ENCODE data around the gene SAMD13. TPM values are rescaled to one million over a fixed set of nuclear protein-coding genes. Genes with fewer than 3 reads are reported as not detected.
A peak's percentile ranks its signal among the peaks of the same experiment; 100 is the strongest.

Gene SAMD13
- total RNA-seq, 6 donors from 2014 or later: 0.71 to 1.9 (median 0.90) TPM; not detected in 2

DNA sequence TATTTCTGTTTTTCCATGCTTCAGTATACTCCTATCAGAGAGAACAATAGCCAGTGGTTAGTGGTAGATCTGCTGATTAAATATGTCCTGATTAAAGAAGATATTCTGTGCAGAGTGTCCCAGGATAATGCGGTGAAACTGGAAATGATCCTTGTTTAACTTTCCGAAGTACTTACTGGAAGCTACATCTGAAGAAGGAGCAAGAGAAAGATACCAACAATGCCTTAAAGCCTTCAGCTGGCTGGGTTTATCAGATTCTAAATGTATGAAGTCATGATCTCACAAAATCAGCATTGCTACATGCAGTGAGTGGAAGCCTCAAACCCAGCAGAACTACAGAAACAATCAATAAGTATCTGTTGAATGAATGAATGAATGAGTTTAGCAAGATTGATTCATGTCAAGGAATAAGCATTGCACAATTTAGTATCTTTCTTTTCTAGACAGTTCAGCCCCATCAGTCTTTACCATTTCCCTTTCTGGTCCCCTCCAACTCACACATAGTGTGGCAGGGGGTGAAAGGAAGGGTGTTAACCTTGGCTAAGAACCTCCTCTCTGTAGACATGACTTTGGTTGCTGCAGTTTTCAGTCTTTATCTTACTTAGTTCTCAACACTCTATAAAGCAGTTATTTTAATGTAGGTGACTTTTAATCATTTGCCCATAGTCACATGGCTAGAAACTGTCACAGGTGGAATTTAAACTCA lies 72.1 kb downstream of the SAMD13 start:
- no peak for ATAC-seq (ENCODE audit: low FRiP score in 2 of 2)
- Histone ChIP-seq H3K4me1 (peaks cover 0 to 6% (median 0%) of the 10 kb centered on the region in 4 donors), H3K9me3 (no peaks in the 10 kb centered on the region), H3K4me3 (no peak overlapping the region), H3K27me3 (no peaks in the 10 kb centered on the region), H3K36me3 (no peaks in the 10 kb centered on the region), H3K27ac (no peak overlapping the region)
- WGBS, 2 donors: 48 to 50% methylated on average over 2 of the region's 2 CpGs
- TF ChIP-seq, protein P1, sequence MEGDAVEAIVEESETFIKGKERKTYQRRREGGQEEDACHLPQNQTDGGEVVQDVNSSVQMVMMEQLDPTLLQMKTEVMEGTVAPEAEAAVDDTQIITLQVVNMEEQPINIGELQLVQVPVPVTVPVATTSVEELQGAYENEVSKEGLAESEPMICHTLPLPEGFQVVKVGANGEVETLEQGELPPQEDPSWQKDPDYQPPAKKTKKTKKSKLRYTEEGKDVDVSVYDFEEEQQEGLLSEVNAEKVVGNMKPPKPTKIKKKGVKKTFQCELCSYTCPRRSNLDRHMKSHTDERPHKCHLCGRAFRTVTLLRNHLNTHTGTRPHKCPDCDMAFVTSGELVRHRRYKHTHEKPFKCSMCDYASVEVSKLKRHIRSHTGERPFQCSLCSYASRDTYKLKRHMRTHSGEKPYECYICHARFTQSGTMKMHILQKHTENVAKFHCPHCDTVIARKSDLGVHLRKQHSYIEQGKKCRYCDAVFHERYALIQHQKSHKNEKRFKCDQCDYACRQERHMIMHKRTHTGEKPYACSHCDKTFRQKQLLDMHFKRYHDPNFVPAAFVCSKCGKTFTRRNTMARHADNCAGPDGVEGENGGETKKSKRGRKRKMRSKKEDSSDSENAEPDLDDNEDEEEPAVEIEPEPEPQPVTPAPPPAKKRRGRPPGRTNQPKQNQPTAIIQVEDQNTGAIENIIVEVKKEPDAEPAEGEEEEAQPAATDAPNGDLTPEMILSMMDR (IDR thresholded peaks at IDR 0.05): no peak
- TF ChIP-seq POLR2AphosphoS5 (IDR thresholded peaks at IDR 0.05) (no peak), POLR2A (IDR thresholded peaks at IDR 0.05) (no peak), EP300 (IDR thresholded peaks at IDR 0.05) (no peak)
- no peak for DNase-seq

DNA sequence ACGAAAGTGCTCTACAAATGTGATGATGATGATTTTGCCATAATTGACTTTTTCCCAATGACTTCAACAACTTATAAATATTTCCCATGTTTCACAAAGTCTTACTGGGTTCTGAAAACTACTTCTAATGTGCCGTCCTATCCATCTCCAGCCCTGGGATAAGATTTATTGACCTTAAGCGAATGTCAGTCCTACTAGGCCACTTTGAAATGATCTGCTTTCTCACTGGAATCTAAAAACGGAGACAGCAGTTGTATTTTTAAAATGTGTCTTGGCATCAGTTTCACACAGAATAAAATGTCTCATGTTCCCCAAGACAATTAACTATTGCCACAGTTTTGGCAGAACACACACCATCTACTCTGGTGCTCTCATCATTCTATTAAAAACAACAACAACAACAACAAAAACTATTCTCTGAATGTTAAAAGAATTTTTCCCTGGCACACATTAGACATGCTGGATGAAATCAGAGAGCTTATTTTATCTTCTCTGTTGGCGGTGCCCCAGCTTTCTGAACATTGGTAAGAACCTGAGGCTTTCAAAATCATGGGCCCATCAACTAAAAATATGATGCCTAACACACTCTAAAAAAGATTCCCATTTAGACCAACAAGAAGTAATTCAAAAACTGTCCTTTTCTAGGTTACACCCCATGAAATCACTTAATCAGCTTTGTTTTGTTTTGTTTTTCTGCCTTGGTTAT lies 73.6 kb downstream of the SAMD13 start:
- no peaks in the 10 kb centered on the region for H3K27me3 ChIP-seq
- TF ChIP-seq, protein P1 (IDR thresholded peaks at IDR 0.05): no peak
- TF ChIP-seq EP300 (IDR thresholded peaks at IDR 0.05) (no peak), POLR2A (IDR thresholded peaks at IDR 0.05) (no peak), POLR2AphosphoS5 (IDR thresholded peaks at IDR 0.05) (no peak)
- H3K4me3 ChIP-seq: no peak overlapping the region
- 74 to 78% methylated on average over 5 of the region's 5 CpGs for WGBS, 2 donors
- no peak for DNase-seq
- ATAC-seq (ENCODE audit: low FRiP score in 2 of 2): peak in 1 of 2 donors; percentile 54
- H3K36me3 ChIP-seq: no peaks in the 10 kb centered on the region
- no peak overlapping the region for H3K27ac ChIP-seq
- no peaks in the 10 kb centered on the region for H3K9me3 ChIP-seq
- H3K4me1 ChIP-seq: peaks cover 0 to 6% (median 0%) of the 10 kb centered on the region in 4 donors

DNA sequence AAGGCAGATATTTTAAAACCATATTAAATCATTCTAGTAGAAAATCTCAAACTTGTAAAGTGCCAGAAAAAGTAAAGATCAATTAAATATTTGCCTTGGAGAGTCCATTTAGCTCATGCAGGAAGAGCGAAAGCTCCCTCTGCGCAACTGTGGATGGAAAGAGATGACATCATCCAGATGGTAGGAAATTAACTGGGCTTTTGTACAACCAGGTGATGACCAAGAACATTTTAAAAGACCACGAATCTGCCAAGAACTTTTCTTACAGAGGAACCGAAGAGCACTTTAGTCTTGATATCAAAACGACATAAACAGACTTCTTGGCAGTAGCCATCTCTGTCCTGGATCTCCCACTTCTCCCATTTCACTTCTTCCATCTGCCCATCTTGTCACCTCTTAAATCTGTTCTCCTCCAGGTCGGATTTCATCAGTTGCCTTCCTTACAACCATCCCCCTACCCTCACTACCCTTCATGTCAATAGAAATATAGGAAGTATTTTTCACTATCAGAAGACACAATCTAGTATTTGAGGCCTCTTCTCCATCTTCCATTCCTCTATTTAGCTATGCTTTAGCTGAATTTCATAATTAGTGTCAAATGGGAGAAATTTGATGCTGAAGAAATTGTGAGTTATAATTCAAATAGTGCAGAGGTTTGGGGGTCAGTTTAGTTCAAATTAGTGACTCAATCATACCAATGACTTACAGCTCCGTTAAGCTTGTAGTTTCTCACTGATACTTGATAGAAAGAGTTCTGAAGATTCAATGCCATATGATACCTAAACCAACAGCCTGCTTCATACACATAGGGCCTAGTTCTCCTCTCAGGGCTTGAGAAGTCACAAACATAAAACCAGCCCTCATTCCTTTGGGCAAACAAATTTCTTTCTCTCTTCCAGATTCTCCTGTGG lies 74.7 kb downstream of the SAMD13 start:
- WGBS, 2 donors: 79 to 88% methylated on average over 7 of the region's 7 CpGs
- H3K4me1 ChIP-seq: peaks cover 0 to 3% (median 0%) of the 10 kb centered on the region in 4 donors
- H3K27me3 ChIP-seq: no peaks in the 10 kb centered on the region
- H3K4me3 ChIP-seq: no peak overlapping the region
- no peaks in the 10 kb centered on the region for H3K9me3 ChIP-seq
- H3K27ac ChIP-seq: no peak overlapping the region
- no peaks in the 10 kb centered on the region for H3K36me3 ChIP-seq
- ATAC-seq (ENCODE audit: low FRiP score in 2 of 2): peak in 1 of 2 donors; percentile 30
- no peak for DNase-seq
- no peak for TF ChIP-seq EP300 (IDR thresholded peaks at IDR 0.05)
- TF ChIP-seq, protein P1 (IDR thresholded peaks at IDR 0.05): no peak
- TF ChIP-seq POLR2AphosphoS5 (IDR thresholded peaks at IDR 0.05): no peak
- TF ChIP-seq POLR2A (IDR thresholded peaks at IDR 0.05): no peak

DNA sequence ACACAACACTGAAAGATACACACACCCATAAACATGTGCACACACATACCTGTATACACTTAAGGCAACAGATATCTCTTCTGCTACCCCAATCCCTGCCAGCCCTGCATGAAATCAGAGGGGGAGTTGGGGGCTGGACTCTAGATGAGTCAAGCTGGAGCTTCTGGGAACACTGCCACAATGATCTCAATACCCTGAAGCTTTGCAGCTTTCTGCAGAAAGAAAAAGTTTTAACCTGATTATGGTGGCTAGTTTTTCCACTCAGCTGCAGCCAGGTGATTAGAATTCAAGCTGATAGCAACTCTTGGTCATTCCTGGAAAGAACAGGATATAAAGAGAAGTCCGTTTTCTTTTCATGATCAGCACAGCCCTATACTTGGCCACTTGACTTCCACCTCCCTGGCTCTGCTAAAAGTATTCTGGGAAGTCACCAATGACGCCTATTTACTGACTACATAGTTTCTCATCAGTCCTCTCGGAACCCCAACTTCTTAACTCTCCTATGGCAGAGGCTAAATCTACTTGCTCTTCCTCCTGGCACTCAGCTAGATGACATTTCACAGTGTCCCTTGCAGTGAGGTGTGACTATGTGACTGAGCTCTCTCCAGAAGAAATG lies 76.1 kb downstream of the SAMD13 start:
- TF ChIP-seq, protein P1 (IDR thresholded peaks at IDR 0.05): no peak
- no peak for TF ChIP-seq POLR2A (IDR thresholded peaks at IDR 0.05)
- no peak for TF ChIP-seq POLR2AphosphoS5 (IDR thresholded peaks at IDR 0.05)
- TF ChIP-seq EP300 (IDR thresholded peaks at IDR 0.05): no peak
- WGBS, 2 donors: 49 to 65% methylated on average over 3 of the region's 3 CpGs
- Histone ChIP-seq H3K36me3 (no peaks in the 10 kb centered on the region), H3K9me3 (no peaks in the 10 kb centered on the region), H3K4me1 (no peaks in the 10 kb centered on the region), H3K4me3 (no peak overlapping the region), H3K27me3 (no peaks in the 10 kb centered on the region), H3K27ac (no peak overlapping the region)
- DNase-seq (no peak), ATAC-seq (ENCODE audit: low FRiP score in 2 of 2) (peak; percentile 22 to 76)

All from upper lobe of left lung (tissue), 6 donors.